Upper lobe of right lung (tissue), 1 donor: ENCODE results near the gene ZNF536. TPM values are rescaled to one million over a fixed set of nuclear protein-coding genes. Genes with fewer than 3 reads are reported as not detected.

ENCODE experiments used
- ATAC-seq: fragments of 200-7000 bp; cut with Tn5 transposase; one replicate; pipeline ENCODE4 v1.9.1; 2020; ENCODE audit warnings: mild to moderate bottlenecking, moderate library complexity
- DNase-seq: peaks from one replicate; pipeline ENCODE4 v3.0.0-alpha.2; 2020
- H3K27ac ChIP-seq: fragments of 200-600 bp; one replicate; pipeline ENCODE4 v1.8.0; 2022
- H3K27me3 ChIP-seq: fragments of 200-600 bp; one replicate; pipeline ENCODE4 v1.8.0; 2022; ENCODE audit warnings: mild to moderate bottlenecking
- H3K36me3 ChIP-seq: fragments of 200-600 bp; one replicate; pipeline ENCODE4 v1.8.0; 2022
- H3K4me1 ChIP-seq: fragments of 200-600 bp; one replicate; pipeline ENCODE4 v1.8.0; 2022
- H3K4me3 ChIP-seq: fragments of 200-600 bp; one replicate; pipeline ENCODE4 v1.8.0; 2022; ENCODE audit warnings: mild to moderate bottlenecking
- H3K9me3 ChIP-seq: fragments of 200-600 bp; one replicate; pipeline ENCODE4 v1.8.0; 2022
- CTCF ChIP-seq: fragments of 200-600 bp; IDR thresholded peaks from one replicate; pipeline ENCODE4 v1.8.0; 2022; ENCODE audit warnings: antibody characterized with exemption
- intact Hi-C: fragments of 100-400 bp; cut with DNase I; formaldehyde crosslinking; loops from one replicate; pipeline ENCODE4 v1.11.0; 2022
- total RNA-seq: library from RNA; stranded (reverse); fragmentation: NEBNext Ultra II Directional; extraction: Animal tissue kit (Norgen Biotek cat#: 25700); gene quantifications from one replicate; pipeline ENCODE4 v1.2.1, GENCODE V29; 2021
- donor health status: DM: no; HTN: yes; CAD: no; lungs with severe emphysema.

ZNF536 gene
- total RNA-seq, 1 donor from 2014 or later, result 0.09 TPM

- Histone ChIP-seq H3K9me3 (no peaks in the 10 kb centered on the region), H3K4me3 (no peak overlapping the region), H3K27ac (no peak overlapping the region), H3K27me3 (peaks cover 9% of the 10 kb centered on the region), H3K36me3 (no peaks in the 10 kb centered on the region), H3K4me1 (no peaks in the 10 kb centered on the region)
- intact Hi-C loops, result no loop called here
- TF ChIP-seq CTCF, result no peak
- ATAC-seq (no peak), DNase-seq (no peak)
These were observed 48.7 kb downstream of the ZNF536 start for GRCh38 chr19:30420881-30421280.

GRCh38 chr19:30421571-30421970, 49.4 kb downstream of the ZNF536 start:
- DNase-seq, result no peak
- ATAC-seq, result no peak
- H3K4me3 ChIP-seq, result no peak overlapping the region
- TF ChIP-seq CTCF, result no peak
- H3K36me3 ChIP-seq, result no peaks in the 10 kb centered on the region
- H3K27me3 ChIP-seq, result peaks cover 9% of the 10 kb centered on the region
- H3K9me3 ChIP-seq, result no peaks in the 10 kb centered on the region
- H3K27ac ChIP-seq, result no peak overlapping the region
- H3K4me1 ChIP-seq, result no peaks in the 10 kb centered on the region
- intact Hi-C loops, result no loop called here

- ATAC-seq (no peak), DNase-seq (no peak)
- Histone ChIP-seq H3K27me3 (peaks cover 9% of the 10 kb centered on the region), H3K4me1 (no peaks in the 10 kb centered on the region), H3K4me3 (no peak overlapping the region), H3K36me3 (no peaks in the 10 kb centered on the region), H3K9me3 (no peaks in the 10 kb centered on the region), H3K27ac (no peak overlapping the region)
- no peak for TF ChIP-seq CTCF
- intact Hi-C loops, result no loop called here
These were observed 51.3 kb downstream of the ZNF536 start for GRCh38 chr19:30423481-30423880.

GRCh38 chr19:30425885-30426838, 54.0 kb downstream of the ZNF536 start:
- Histone ChIP-seq H3K9me3 (no peaks in the 10 kb centered on the region), H3K4me1 (no peaks in the 10 kb centered on the region), H3K27me3 (no peaks in the 10 kb centered on the region), H3K4me3 (no peak overlapping the region), H3K36me3 (no peaks in the 10 kb centered on the region), H3K27ac (no peak overlapping the region)
- DNase-seq (no peak), ATAC-seq (no peak)
- TF ChIP-seq CTCF, result no peak
- intact Hi-C loops, result no loop called here

GRCh38 chr19:30426864-30427263, 54.7 kb downstream of the ZNF536 start:
- DNase-seq (no peak), ATAC-seq (no peak)
- H3K4me3 ChIP-seq, result no peak overlapping the region
- H3K9me3 ChIP-seq, result no peaks in the 10 kb centered on the region
- TF ChIP-seq CTCF, result no peak
- H3K27ac ChIP-seq, result no peak overlapping the region
- no peaks in the 10 kb centered on the region for H3K4me1 ChIP-seq
- no peaks in the 10 kb centered on the region for H3K27me3 ChIP-seq
- intact Hi-C loops, result no loop called here
- H3K36me3 ChIP-seq, result no peaks in the 10 kb centered on the region
